ENCODE results near the gene CDC14A.

DNA sequence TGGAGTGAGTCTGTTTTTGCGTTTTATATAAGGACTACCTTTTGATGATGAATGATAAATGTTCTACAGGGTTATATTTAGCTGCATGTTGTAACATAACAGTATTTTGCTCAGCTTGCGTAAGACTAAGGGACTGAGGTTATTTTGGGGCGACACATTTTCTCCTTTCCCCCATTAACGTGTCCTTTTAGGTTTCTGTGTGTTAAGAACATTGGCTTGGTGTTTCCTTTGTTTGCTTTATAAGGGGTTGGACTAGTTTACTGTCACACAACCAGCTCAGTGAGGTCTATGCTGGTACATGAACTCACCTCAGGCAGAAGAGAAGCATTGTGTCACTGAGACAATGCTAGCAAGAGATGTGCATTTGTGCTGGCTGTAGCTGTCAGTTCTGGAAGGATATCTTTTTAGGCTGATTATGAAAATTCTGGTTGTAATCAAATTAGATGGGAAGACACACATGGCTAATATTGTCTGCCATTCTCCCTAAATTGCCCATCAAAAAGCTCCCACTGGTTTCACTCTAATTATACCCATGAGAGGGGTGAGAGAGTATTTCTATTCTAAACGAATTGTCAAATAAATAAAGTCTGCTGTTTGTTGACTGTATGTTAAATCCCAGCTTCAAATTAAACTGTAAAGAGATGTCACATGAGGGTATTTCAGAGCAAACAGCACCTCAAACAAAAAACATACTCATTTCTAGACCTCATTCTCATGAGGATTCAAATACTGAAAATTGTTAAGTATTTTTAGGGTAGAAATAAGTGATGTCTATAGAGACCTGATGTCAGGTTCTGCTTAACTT is 62.6 kb downstream of the CDC14A start:
- TF ChIP-seq POLR2AphosphoS5 (IDR thresholded peaks at IDR 0.05; ENCODE audit: low read depth, low read length) (no peak), POLR2A (IDR thresholded peaks at IDR 0.05; ENCODE audit: control extremely low read depth in 1 of 2, low read depth in 2 of 2, low read length in 2 of 2) (no peak), EZH2 (IDR thresholded peaks at IDR 0.05; ENCODE audit: low read depth, low read length, severe bottlenecking) (no peak)

All from H1 (cell line).